Glutamatergic neuron (in vitro differentiated cells): Measurements from ENCODE around the gene RET. TPM values are rescaled to one million over a fixed set of nuclear protein-coding genes. Genes with fewer than 3 reads are reported as not detected.
A peak's percentile ranks its signal among the peaks of the same experiment; 100 is the strongest.

Experiments
- DNase-seq: peaks from one replicate; pipeline ENCODE4 v3.0.0; 2022
- H3K27ac Mint-ChIP-seq: one replicate; pipeline ENCODE4 v1.8.0; 2020; ENCODE audit warnings: mild to moderate bottlenecking, mixed read lengths, inconsistent platforms; ENCODE audit not compliant: unreplicated experiment
- H3K27me3 Mint-ChIP-seq: one replicate; pipeline ENCODE4 v1.8.0; 2020; ENCODE audit warnings: mild to moderate bottlenecking, moderate library complexity, mixed read lengths, inconsistent platforms; ENCODE audit not compliant: unreplicated experiment
- H3K36me3 Mint-ChIP-seq: one replicate; pipeline ENCODE4 v1.8.0; 2020; ENCODE audit warnings: mild to moderate bottlenecking, mixed read lengths, inconsistent platforms; ENCODE audit not compliant: unreplicated experiment
- H3K4me1 Mint-ChIP-seq: one replicate; pipeline ENCODE4 v1.8.0; 2020; ENCODE audit warnings: mild to moderate bottlenecking, low read depth, mixed read lengths, inconsistent platforms; ENCODE audit not compliant: unreplicated experiment
- H3K4me3 Mint-ChIP-seq: one replicate; pipeline ENCODE4 v1.8.0; 2020; ENCODE audit warnings: mild to moderate bottlenecking, mixed read lengths, inconsistent platforms; ENCODE audit not compliant: unreplicated experiment
- H3K9me3 Mint-ChIP-seq: one replicate; pipeline ENCODE4 v1.8.0; 2020; ENCODE audit warnings: mild to moderate bottlenecking, moderate library complexity, mixed read lengths, inconsistent platforms; ENCODE audit not compliant: unreplicated experiment
- total RNA-seq: library from RNA; stranded (reverse); fragmentation: NEBNext Ultra II Directional; extraction: Animal tissue kit (Norgen Biotek cat#: 25700); gene quantifications from one replicate; pipeline ENCODE4 v1.2.1, GENCODE V29; 2021; ENCODE audit not compliant: unreplicated experiment
- TF ChIP-seq, protein P1 (sequence below): fragments of 200-600 bp; sonication (generic); IDR thresholded peaks from one replicate; pipeline ENCODE4 v1.5.0; 2021; ENCODE audit not compliant: partially characterized antibody, unreplicated experiment

The RET gene
- total RNA-seq, 1 donor from 2014 or later: 34.7 TPM

DNA sequence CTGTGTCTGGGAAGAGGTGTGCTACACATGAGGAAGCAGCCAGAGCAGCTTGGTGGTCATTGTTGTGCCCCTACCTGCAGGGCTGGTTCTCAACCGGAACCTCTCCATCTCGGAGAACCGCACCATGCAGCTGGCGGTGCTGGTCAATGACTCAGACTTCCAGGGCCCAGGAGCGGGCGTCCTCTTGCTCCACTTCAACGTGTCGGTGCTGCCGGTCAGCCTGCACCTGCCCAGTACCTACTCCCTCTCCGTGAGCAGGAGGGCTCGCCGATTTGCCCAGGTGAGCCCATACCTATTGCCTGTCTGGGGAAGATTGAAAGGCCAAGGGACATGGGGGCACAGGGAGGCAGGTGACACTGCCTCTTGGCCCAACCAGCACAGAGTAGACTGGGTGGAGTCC lies 32.1 kb downstream of the RET start:
- H3K27ac Mint-ChIP-seq: no peak overlapping the region

DNA sequence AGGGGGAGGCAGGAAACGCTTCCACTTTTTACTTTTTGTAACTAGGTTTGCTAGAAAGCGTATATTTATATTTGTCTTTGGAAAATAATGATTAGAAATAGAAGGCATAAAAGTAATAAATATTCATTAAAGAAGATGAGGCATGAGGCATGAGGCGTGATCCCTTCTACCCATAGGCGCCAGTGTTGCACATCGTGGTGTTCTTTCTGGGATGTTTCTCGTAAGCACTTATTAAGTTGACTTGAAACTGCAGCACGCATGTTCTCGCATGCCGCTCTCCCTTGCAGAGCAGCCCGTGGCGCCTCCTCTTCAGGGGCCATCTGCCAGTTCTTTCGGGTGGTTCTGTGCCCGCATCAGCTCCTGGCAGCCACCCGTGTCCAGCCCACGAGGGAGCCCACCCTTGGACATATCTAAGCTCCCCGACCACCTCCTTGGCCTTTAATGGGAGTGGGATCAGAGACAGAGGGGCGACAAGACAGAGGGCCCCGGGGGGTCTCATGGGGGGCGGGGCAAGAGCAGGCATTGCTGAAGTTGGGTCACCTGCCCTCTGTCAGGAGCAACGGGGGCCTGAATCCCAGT lies 32.9 kb downstream of the RET start:
- H3K27me3 Mint-ChIP-seq: peaks cover 2% of the 10 kb centered on the region
- TF ChIP-seq, protein P1, sequence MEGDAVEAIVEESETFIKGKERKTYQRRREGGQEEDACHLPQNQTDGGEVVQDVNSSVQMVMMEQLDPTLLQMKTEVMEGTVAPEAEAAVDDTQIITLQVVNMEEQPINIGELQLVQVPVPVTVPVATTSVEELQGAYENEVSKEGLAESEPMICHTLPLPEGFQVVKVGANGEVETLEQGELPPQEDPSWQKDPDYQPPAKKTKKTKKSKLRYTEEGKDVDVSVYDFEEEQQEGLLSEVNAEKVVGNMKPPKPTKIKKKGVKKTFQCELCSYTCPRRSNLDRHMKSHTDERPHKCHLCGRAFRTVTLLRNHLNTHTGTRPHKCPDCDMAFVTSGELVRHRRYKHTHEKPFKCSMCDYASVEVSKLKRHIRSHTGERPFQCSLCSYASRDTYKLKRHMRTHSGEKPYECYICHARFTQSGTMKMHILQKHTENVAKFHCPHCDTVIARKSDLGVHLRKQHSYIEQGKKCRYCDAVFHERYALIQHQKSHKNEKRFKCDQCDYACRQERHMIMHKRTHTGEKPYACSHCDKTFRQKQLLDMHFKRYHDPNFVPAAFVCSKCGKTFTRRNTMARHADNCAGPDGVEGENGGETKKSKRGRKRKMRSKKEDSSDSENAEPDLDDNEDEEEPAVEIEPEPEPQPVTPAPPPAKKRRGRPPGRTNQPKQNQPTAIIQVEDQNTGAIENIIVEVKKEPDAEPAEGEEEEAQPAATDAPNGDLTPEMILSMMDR: no peak
- no peak overlapping the region for H3K27ac Mint-ChIP-seq
- H3K9me3 Mint-ChIP-seq: peaks cover 6% of the 10 kb centered on the region
- H3K4me3 Mint-ChIP-seq: no peak overlapping the region
- no peaks in the 10 kb centered on the region for H3K4me1 Mint-ChIP-seq
- peak; percentile 8 for DNase-seq
- no peaks in the 10 kb centered on the region for H3K36me3 Mint-ChIP-seq

More for the DNA sequence above, 32.1 kb downstream of the RET start:
- Mint-ChIP-seq H3K4me3 (no peak overlapping the region), H3K27me3 (peaks cover 4% of the 10 kb centered on the region), H3K36me3 (no peaks in the 10 kb centered on the region), H3K4me1 (no peaks in the 10 kb centered on the region), H3K9me3 (peaks cover 7% of the 10 kb centered on the region)
- TF ChIP-seq, protein P1: no peak
- DNase-seq: peak; percentile 6

DNA sequence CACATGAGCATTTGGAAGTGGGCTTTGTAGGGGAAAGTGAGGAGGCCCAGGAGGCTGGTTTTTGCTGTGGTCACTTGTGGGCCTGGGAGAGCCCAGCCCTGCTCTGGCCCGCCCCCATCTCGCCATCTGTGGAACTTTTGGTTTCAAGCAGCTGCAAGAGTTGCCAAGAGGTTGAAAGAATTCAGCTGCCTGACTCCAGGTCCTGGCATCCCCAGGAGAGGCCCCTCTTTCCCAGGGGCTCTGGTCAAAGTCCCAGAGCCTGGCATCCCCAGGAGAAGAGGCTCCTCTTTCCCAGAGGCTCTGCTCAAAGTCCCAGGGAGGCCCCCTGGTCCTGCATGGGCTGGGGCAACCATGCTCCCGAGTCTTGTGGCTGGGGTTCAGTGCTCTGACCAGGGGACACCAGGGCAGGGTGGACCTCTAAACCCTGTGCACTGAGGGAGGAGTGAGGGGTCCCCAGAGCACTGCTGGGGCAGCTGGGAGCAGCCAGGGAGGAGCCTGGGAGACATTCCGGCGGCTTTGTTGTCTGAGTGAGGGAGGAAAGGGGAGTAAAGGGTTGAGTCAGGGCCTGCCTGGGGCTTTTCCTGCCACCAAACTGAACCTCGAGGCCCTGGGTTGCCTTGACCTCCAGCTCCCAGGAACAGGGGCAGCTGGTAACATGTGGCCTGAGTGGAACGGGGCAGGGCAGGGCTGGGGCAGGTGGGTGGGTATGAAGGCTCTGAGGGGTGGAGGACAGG lies 33.6 kb downstream of the RET start:
- Mint-ChIP-seq H3K36me3 (no peaks in the 10 kb centered on the region), H3K27me3 (peaks cover 2% of the 10 kb centered on the region), H3K4me1 (no peaks in the 10 kb centered on the region), H3K27ac (no peak overlapping the region), H3K4me3 (no peak overlapping the region), H3K9me3 (peaks cover 3% of the 10 kb centered on the region)
- TF ChIP-seq, protein P1: no peak
- DNase-seq: peak; percentile 14

DNA sequence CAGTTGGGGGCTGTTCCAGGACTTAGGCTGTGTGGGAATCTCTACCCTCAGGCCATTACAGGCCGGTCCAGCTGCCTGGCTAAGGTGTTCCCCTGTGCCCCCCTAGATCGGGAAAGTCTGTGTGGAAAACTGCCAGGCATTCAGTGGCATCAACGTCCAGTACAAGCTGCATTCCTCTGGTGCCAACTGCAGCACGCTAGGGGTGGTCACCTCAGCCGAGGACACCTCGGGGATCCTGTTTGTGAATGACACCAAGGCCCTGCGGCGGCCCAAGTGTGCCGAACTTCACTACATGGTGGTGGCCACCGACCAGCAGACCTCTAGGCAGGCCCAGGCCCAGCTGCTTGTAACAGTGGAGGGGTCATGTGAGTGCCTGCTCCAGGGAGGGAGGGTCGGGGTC lies 34.2 kb downstream of the RET start:
- Mint-ChIP-seq H3K4me3 (no peak overlapping the region), H3K36me3 (no peaks in the 10 kb centered on the region), H3K27me3 (peaks cover 2% of the 10 kb centered on the region), H3K27ac (no peak overlapping the region), H3K4me1 (no peaks in the 10 kb centered on the region), H3K9me3 (peaks cover 3% of the 10 kb centered on the region)
- TF ChIP-seq, protein P1: no peak
- peak; percentile 12 for DNase-seq
